H1 (cell line): ENCODE results near the gene AGR2. TPM values are rescaled to one million over a fixed set of nuclear protein-coding genes. Genes with fewer than 3 reads are reported as not detected.

Source experiments
- CTCF ChIA-PET: fragments of 300-600 bp; sonication (Branson Sonifier 250); formaldehyde crosslinking; loops from one replicate; lab custom pipeline; 2021; ENCODE audit not compliant: partially characterized antibody; lab: Charles Lee
- POLR2A ChIA-PET: fragments of 300-600 bp; sonication (Branson Sonifier 250); formaldehyde crosslinking; loops from one replicate; lab custom pipeline; 2021; ENCODE audit warnings: inconsistent platforms; ENCODE audit not compliant: partially characterized antibody; lab: Charles Lee
- DNase-seq, 2 experiments: peaks; one replicate each; pipeline versions ENCODE4 v3.0.0 to v3.0.0-alpha.2; 2010 to 2022; ENCODE audit warnings: low spot score in 2 of 2, low read depth in 1 of 2, mixed read lengths in 1 of 2
- FAIRE-seq: peaks from 2 replicates; lab custom pipeline; 2011; peaks lifted over from hg19 to GRCh38; lab: Jason Lieb, UNC
- H2AFZ ChIP-seq: 2 replicates; pipeline ENCODE4 v1.8.1; 2012; ENCODE audit warnings: low read length, inconsistent platforms
- H2AK5ac ChIP-seq: 2 replicates; pipeline ENCODE4 v1.6.1; 2013; ENCODE audit warnings: low read depth, low read length
- H2BK120ac ChIP-seq: replicated peaks from 2 replicates; pipeline ENCODE3; 2013; ENCODE audit warnings: low read depth, low read length, inconsistent platforms
- H2BK12ac ChIP-seq: 2 replicates; pipeline ENCODE4 v1.6.1; 2013; ENCODE audit warnings: low read depth, low read length
- H2BK15ac ChIP-seq: 2 replicates; pipeline ENCODE4 v1.6.1; 2013; ENCODE audit warnings: low read length
- H2BK20ac ChIP-seq: 2 replicates; pipeline ENCODE4 v1.6.1; 2013; ENCODE audit warnings: low read length
- H2BK5ac ChIP-seq: 2 replicates; pipeline ENCODE4 v1.6.1; 2013; ENCODE audit warnings: low read depth, low read length
- H3K14ac ChIP-seq: 2 replicates; pipeline ENCODE4 v1.6.1; 2013; ENCODE audit warnings: inconsistent platforms; ENCODE audit not compliant: insufficient read length
- H3K18ac ChIP-seq: 2 replicates; pipeline ENCODE4 v1.6.1; 2013; ENCODE audit warnings: low read length; ENCODE audit errors: extremely low read depth
- H3K23ac ChIP-seq: 2 replicates; pipeline ENCODE4 v1.6.1; 2013; ENCODE audit warnings: inconsistent platforms; ENCODE audit not compliant: insufficient read length
- H3K23me2 ChIP-seq: 2 replicates; pipeline ENCODE4 v1.6.1; 2013; ENCODE audit warnings: low read depth, low read length
- H3K27ac ChIP-seq: 2 replicates; pipeline ENCODE4 v1.6.1; 2011; ENCODE audit warnings: low read depth, low read length, inconsistent platforms
- H3K27me3 ChIP-seq, 4 experiments: replicated peaks in 1 of 4; 1 replicate in 1 of 4; 2 replicates in 3 of 4; pipeline versions ENCODE4 v1.6.1 to v1.8.1; 2011 to 2013; ENCODE audit warnings: low read length in 3 of 4, mild to moderate bottlenecking in 3 of 4, inconsistent platforms in 2 of 4, mixed read lengths in 2 of 4, moderate library complexity in 1 of 4; ENCODE audit not compliant: control insufficient read depth in 3 of 4, insufficient read depth in 3 of 4; ENCODE audit errors: extremely low read depth in 1 of 4
- H3K36me3 ChIP-seq, 4 experiments: 2 replicates each; pipeline versions ENCODE4 v1.6.1 to v1.8.1; 2011 to 2013; ENCODE audit warnings: mild to moderate bottlenecking in 4 of 4, low read length in 3 of 4, moderate library complexity in 2 of 4, control low read depth in 1 of 4, inconsistent platforms in 1 of 4; ENCODE audit not compliant: insufficient read depth in 4 of 4, control insufficient read depth in 2 of 4
- H3K4ac ChIP-seq: replicated peaks from 2 replicates; pipeline ENCODE3; 2013; ENCODE audit warnings: low read length, low read depth, mixed read lengths, inconsistent platforms; ENCODE audit not compliant: insufficient read length
- H3K4me1 ChIP-seq, 4 experiments: replicated peaks in 1 of 4; 1 replicate in 1 of 4; 2 replicates in 3 of 4; pipeline versions ENCODE4 v1.6.1 to v1.8.1; 2011 to 2013; ENCODE audit warnings: low read length in 3 of 4, inconsistent platforms in 2 of 4, mixed read lengths in 1 of 4; ENCODE audit not compliant: insufficient read depth in 4 of 4, control insufficient read depth in 3 of 4
- H3K4me2 ChIP-seq, 2 experiments: 2 replicates each; pipeline versions ENCODE4 v1.6.1 to v1.8.1; 2011 to 2013; ENCODE audit warnings: low read depth in 2 of 2, low read length in 2 of 2, control low read depth in 1 of 2, inconsistent platforms in 1 of 2, mild to moderate bottlenecking in 1 of 2; ENCODE audit not compliant: insufficient read depth in 1 of 2
- H3K4me3 ChIP-seq, 4 experiments: fragments of 200-600, 300-600 bp in 1 of 4; sonication (generic), shearing (Covaris generic), sonication (Bioruptor Twin) in 1 of 4; 2 replicates each; pipeline versions ENCODE4 v1.5.1 to v1.8.1; 2011 to 2016; ENCODE audit warnings: low read length in 4 of 4, low read depth in 3 of 4, control low read depth in 2 of 4, inconsistent platforms in 2 of 4, mild to moderate bottlenecking in 2 of 4, mixed read lengths in 1 of 4, moderate library complexity in 1 of 4; ENCODE audit not compliant: insufficient read depth in 2 of 4; ENCODE audit errors: extremely low read depth in 1 of 4
- H3K56ac ChIP-seq: replicated peaks from 2 replicates; pipeline ENCODE3; 2013; ENCODE audit warnings: low read depth, mild to moderate bottlenecking, mixed read lengths, low read length, inconsistent platforms; ENCODE audit not compliant: insufficient read length
- H3K79me1 ChIP-seq: 2 replicates; pipeline ENCODE4 v1.6.1; 2013; ENCODE audit warnings: low read depth, low read length, control low read depth
- H3K79me2 ChIP-seq, 2 experiments: 2 replicates each; pipeline versions ENCODE4 v1.6.1 to v1.8.1; 2012 to 2013; ENCODE audit warnings: low read length in 2 of 2, mild to moderate bottlenecking in 2 of 2, inconsistent platforms in 1 of 2; ENCODE audit not compliant: insufficient read depth in 2 of 2, control insufficient read depth in 1 of 2
- H3K9ac ChIP-seq, 4 experiments: replicated peaks in 1 of 4; 1 replicate in 1 of 4; 2 replicates in 3 of 4; pipeline versions ENCODE4 v1.6.1 to v1.8.1; 2011 to 2013; ENCODE audit warnings: low read depth in 3 of 4, low read length in 3 of 4, control low read depth in 2 of 4, mild to moderate bottlenecking in 2 of 4, moderate library complexity in 2 of 4, inconsistent platforms in 1 of 4; ENCODE audit errors: extremely low read depth in 1 of 4
- H3K9me3 ChIP-seq, 2 experiments: 2 replicates each; pipeline versions ENCODE4 v1.6.1 to v1.8.1; 2012 to 2013; ENCODE audit warnings: mild to moderate bottlenecking in 2 of 2, moderate library complexity in 2 of 2, control low read depth in 1 of 2, inconsistent platforms in 1 of 2, low read depth in 1 of 2, low read length in 1 of 2, mixed read lengths in 1 of 2; ENCODE audit not compliant: insufficient read depth in 2 of 2
- H4K20me1 ChIP-seq, 2 experiments: replicated peaks in 1 of 2; 2 replicates each; pipeline versions ENCODE3 to v1.8.1; 2011 to 2013; ENCODE audit warnings: inconsistent platforms in 2 of 2, low read length in 2 of 2, mild to moderate bottlenecking in 1 of 2; ENCODE audit not compliant: insufficient read depth in 2 of 2, control insufficient read depth in 1 of 2
- H4K5ac ChIP-seq: 2 replicates; pipeline ENCODE4 v1.6.1; 2013; ENCODE audit warnings: low read length, low read depth, mixed read lengths, inconsistent platforms; ENCODE audit not compliant: insufficient read length
- H4K8ac ChIP-seq: 2 replicates; pipeline ENCODE4 v1.8.0; 2013; ENCODE audit warnings: mild to moderate bottlenecking, moderate library complexity, low read length, inconsistent platforms; ENCODE audit not compliant: insufficient read depth; ENCODE audit errors: extremely low read depth
- H4K91ac ChIP-seq: replicated peaks from 2 replicates; pipeline ENCODE3; 2013; ENCODE audit warnings: low read length, mixed read lengths, inconsistent platforms; ENCODE audit not compliant: insufficient read length
- ATF3 ChIP-seq: IDR thresholded peaks from 2 replicates; pipeline ENCODE4 v1.6.1; 2011; ENCODE audit warnings: low read depth, mild to moderate bottlenecking, low read length; ENCODE audit not compliant: insufficient read depth
- BRCA1 ChIP-seq: IDR thresholded peaks from 2 replicates; pipeline ENCODE4 v1.6.1; 2012; ENCODE audit warnings: low read depth, low read length, improper control_type of control experiment
- CEBPB ChIP-seq: IDR thresholded peaks from 2 replicates; pipeline ENCODE4 v1.6.1; 2012; ENCODE audit warnings: low read depth, low read length
- CTBP2 ChIP-seq: IDR thresholded peaks from 2 replicates; pipeline ENCODE4 v1.7.0; 2011; ENCODE audit warnings: borderline replicate concordance, mild to moderate bottlenecking, moderate library complexity, mixed read lengths, low read length; ENCODE audit not compliant: insufficient read depth, insufficient read length
- KDM4A ChIP-seq: IDR thresholded peaks from one replicate; pipeline ENCODE4 v1.7.1; 2012; ENCODE audit warnings: low read depth, mild to moderate bottlenecking, moderate library complexity, low read length, inconsistent platforms; ENCODE audit not compliant: severe bottlenecking
- SAP30 ChIP-seq: fragments of 300-600 bp; sonication (generic); IDR thresholded peaks from 2 replicates; pipeline ENCODE4 v1.7.1; 2012; ENCODE audit warnings: low read length, moderate library complexity, mild to moderate bottlenecking, inconsistent platforms; ENCODE audit not compliant: insufficient read depth, insufficient replicate concordance
- SIX5 ChIP-seq: IDR thresholded peaks from 2 replicates; pipeline ENCODE4 v1.6.1; 2011; ENCODE audit warnings: mild to moderate bottlenecking, low read depth, low read length
- SP1 ChIP-seq: IDR thresholded peaks from 2 replicates; pipeline ENCODE4 v1.6.1; 2011; ENCODE audit warnings: low read depth, low read length
- TAF7 ChIP-seq: optimal IDR thresholded peaks from 2 replicates; pipeline ENCODE3; 2011; ENCODE audit warnings: low read depth, mild to moderate bottlenecking, inconsistent platforms, low read length, moderate library complexity, borderline replicate concordance
- USF2 ChIP-seq: IDR thresholded peaks from 2 replicates; pipeline ENCODE4 v1.6.1; 2011; ENCODE audit warnings: low read length, improper control_type of control experiment
- WGBS, 2 experiments: shearing (Covaris generic) in 1 of 2; methylation state at CpG; one replicate each; pipeline versions ENCODE4 v1.1.6 to v1.1.7; 2013 to 2015; ENCODE audit warnings: low lambda C conversion rate in 2 of 2, mixed read lengths in 2 of 2, inconsistent platforms in 1 of 2, low coverage in 1 of 2, missing lambda C conversion rate in 1 of 2; ENCODE audit not compliant: insufficient replicate concordance in 2 of 2, insufficient coverage in 1 of 2, insufficient read length in 1 of 2; ENCODE audit errors: extremely low coverage in 1 of 2, missing lambda C conversion rate in 1 of 2; 5-methylcytosine and 5-hydroxymethylcytosine counted together
- polyA plus RNA-seq, 7 experiments: library from polyadenylated mRNA; depleted of rRNA in 3 of 7; stranded (reverse) in 5 of 7; unstranded in 2 of 7; fragments of >200 nt in 5 of 7; fragments of 200-250 nt in 2 of 7; gene quantifications; 1 replicate in 5 of 7; 2 replicates in 1 of 7; 4 replicates in 1 of 7; pipeline versions ENCODE4 v1.2.1 to v1.2.3, GENCODE V29; 2011 to 2013; ENCODE audit warnings: missing spikeins in 2 of 7, mixed read lengths in 2 of 7
- total RNA-seq: library from RNA; stranded (reverse); fragmentation: NEBNext Ultra II Directional; extraction: Animal tissue kit (Norgen Biotek cat#: 25700); gene quantifications from 2 replicates; pipeline ENCODE4 v1.2.1, GENCODE V29; 2021

AGR2 gene
- total and polyA plus RNA-seq, 2 of the 8 experiments (the other 6 are each of a cell fraction or from before 2014, with no cell fraction given) = not detected

DNA sequence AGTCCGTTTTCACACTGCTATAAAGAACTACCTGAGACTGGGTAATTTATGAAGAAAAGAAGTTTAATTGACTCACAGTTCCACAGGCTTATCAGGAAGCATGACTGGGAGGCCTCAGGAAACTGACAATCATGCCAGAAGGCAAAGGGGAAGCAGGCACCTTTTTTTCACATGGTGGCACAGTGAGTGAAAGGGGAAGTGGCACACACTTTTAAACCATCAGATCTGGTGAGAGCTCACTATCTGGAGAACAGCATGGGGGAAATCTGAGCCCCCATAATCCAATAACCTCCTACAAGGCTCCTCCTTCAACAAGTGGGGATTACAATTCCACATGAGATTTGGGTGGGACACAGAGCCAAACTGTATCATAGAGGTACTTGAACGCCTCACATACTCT, 47.0 kb upstream of the AGR2 start:
- H3K9me3 ChIP-seq = no peaks in the 10 kb centered on the region
- H3K36me3 ChIP-seq = no peaks in the 10 kb centered on the region
- no peaks in the 10 kb centered on the region for H3K79me1 ChIP-seq
- H2BK120ac ChIP-seq = no peak overlapping the region
- H3K23ac ChIP-seq = no peak overlapping the region
- no peak overlapping the region for H3K9ac ChIP-seq
- no peaks in the 10 kb centered on the region for H3K79me2 ChIP-seq
- H4K20me1 ChIP-seq = no peaks in the 10 kb centered on the region
- H3K4ac ChIP-seq = no peak overlapping the region
- H2BK15ac ChIP-seq = no peak overlapping the region
- no peak overlapping the region for H2AFZ ChIP-seq
- WGBS, 2 experiments = 92% methylated on average over 2 of the region's 2 CpGs; no CpG with 5 or more reads in 1 of the 2 experiments
- H3K27me3 ChIP-seq = no peaks in the 10 kb centered on the region
- no peaks in the 10 kb centered on the region; the same call in 1 of the 2 replicates for H3K23me2 ChIP-seq
- H4K5ac ChIP-seq = no peak overlapping the region
- ChIA-PET POLR2A (no interaction called here), CTCF (interaction anchor here (0.5 kb wide), 1 partner anchor 297 kb away, joined by 3 read pairs; no protein-coding TSS in a partner anchor)
- no peak overlapping the region for H2BK12ac ChIP-seq
- no peak overlapping the region for H3K14ac ChIP-seq
- no peak overlapping the region for H3K4me2 ChIP-seq
- TF ChIP-seq SAP30 (no peak), CEBPB (no peak), SIX5 (no peak), TAF7 (no peak), USF2 (no peak), KDM4A (no peak), ATF3 (no peak), CTBP2 (no peak), BRCA1 (no peak), SP1 (no peak)
- H3K27ac ChIP-seq = no peak overlapping the region
- no peak overlapping the region for H3K18ac ChIP-seq
- no peak overlapping the region for H2BK5ac ChIP-seq
- no peaks in the 10 kb centered on the region; a peak in 1 of 7 replicates for H3K4me1 ChIP-seq
- DNase-seq (no peak), FAIRE-seq (no peak)
- H3K4me3 ChIP-seq = no peak overlapping the region
- no peak overlapping the region for H3K56ac ChIP-seq
- no peak overlapping the region for H2BK20ac ChIP-seq
- H4K91ac ChIP-seq = no peak overlapping the region
- H4K8ac ChIP-seq = no peak overlapping the region
- no peak overlapping the region for H2AK5ac ChIP-seq
